Spleen (tissue), 7 donors: Measurements from ENCODE around the gene TMEM234.

Experiments used
- POLR2A ChIP-seq, 3 donors: fragments of 450-650 bp; IDR thresholded peaks; one replicate each; pipeline ENCODE4 v1.5.1; 2017; ENCODE audit warnings: antibody characterized with exemption in 3 of 3, mild to moderate bottlenecking in 1 of 3
- POLR2AphosphoS5 ChIP-seq, 3 donors: sonication (generic); formaldehyde crosslinking; IDR thresholded peaks; one replicate each; pipeline ENCODE4 v1.5.1; 2017; ENCODE audit warnings: antibody characterized with exemption in 3 of 3
- TF ChIP-seq, protein P1 (sequence below), 11 experiments: fragments of 200-600 bp in 7 of 11; fragments of 450-650 bp in 4 of 11; sonication (generic) in 4 of 11; IDR thresholded peaks in 8 of 11; conservative IDR thresholded peaks in 3 of 11; 1 replicate in 7 of 11; 2 replicates in 4 of 11; pipeline versions ENCODE4 v1.4.0 to v1.8.0; 2016 to 2021; ENCODE audit warnings: antibody characterized with exemption in 11 of 11, inconsistent platforms in 4 of 11, mild to moderate bottlenecking in 1 of 11
- donor health status: DM: no; HTN: no; CAD: no; lungs with moderate emphysema.
- donor health status: DM: no; HTN: no; CAD: no.
- donor health status: DM: no; HTN: no; CAD: no.

DNA sequence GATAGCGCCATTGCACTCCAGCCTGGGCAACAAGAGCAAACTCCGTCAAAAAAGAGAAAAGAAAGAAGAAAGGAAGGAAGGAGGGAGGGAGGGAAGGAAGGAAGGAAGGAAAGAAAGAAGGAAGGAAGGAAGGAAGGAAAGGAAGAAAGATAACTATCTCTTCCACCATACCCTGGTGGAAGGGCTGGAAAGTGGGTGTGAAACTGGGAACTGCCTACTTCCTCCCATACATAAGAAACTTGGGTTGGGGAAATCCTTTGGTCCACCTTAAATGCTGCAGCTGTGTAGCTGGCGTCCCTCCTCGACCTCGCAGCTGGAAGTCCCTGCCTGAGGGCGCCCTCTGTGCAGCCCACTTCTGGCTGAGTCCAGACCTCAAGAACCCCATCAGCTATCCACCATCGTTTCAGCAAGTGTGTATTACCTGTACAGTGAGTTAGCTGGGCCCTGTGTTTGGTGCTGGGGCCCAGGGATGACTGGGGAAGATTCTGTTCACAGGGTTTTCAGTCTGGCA, 20.2 kb upstream of the TMEM234 start:
- TF ChIP-seq, protein P1, sequence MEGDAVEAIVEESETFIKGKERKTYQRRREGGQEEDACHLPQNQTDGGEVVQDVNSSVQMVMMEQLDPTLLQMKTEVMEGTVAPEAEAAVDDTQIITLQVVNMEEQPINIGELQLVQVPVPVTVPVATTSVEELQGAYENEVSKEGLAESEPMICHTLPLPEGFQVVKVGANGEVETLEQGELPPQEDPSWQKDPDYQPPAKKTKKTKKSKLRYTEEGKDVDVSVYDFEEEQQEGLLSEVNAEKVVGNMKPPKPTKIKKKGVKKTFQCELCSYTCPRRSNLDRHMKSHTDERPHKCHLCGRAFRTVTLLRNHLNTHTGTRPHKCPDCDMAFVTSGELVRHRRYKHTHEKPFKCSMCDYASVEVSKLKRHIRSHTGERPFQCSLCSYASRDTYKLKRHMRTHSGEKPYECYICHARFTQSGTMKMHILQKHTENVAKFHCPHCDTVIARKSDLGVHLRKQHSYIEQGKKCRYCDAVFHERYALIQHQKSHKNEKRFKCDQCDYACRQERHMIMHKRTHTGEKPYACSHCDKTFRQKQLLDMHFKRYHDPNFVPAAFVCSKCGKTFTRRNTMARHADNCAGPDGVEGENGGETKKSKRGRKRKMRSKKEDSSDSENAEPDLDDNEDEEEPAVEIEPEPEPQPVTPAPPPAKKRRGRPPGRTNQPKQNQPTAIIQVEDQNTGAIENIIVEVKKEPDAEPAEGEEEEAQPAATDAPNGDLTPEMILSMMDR (IDR thresholded peaks at IDR 0.05 in 8 of 11, conservative IDR thresholded peaks at IDR 0.05 in 3 of 11) = no peak
- TF ChIP-seq POLR2A (IDR thresholded peaks at IDR 0.05) (no peak), POLR2AphosphoS5 (IDR thresholded peaks at IDR 0.05) (peak in 2 of 3 donors; percentile 8 to 54)
